GM19455 (cell line): Measurements from ENCODE around the gene MBD6.
A peak's percentile ranks its signal among the peaks of the same experiment; 100 is the strongest.
"Not testable (repeated sequence)": the region's sequence is repeated elsewhere in the genome, so short reads cannot be mapped to it uniquely, and the experiment has no call there.

ENCODE experiments used
- ATAC-seq: cut with Tn5 transposase; IDR thresholded peaks from one replicate; pipeline ENCODE4 v1.9.1; 2021; ENCODE audit not compliant: unreplicated experiment

Gene MBD6

GRCh38 chr12:57514720-57515407 is 7.8 kb upstream of the MBD6 start:
- ATAC-seq: no peak

GRCh38 chr12:57515408-57515933 is 7.2 kb upstream of the MBD6 start:
- ATAC-seq: no peak

- ATAC-seq: no peak
These were observed 6.6 kb upstream of the MBD6 start for GRCh38 chr12:57515934-57516541.

- no peak for ATAC-seq
These were observed 5.9 kb upstream of the MBD6 start for GRCh38 chr12:57516617-57517153.

GRCh38 chr12:57517187-57517586 is 5.4 kb upstream of the MBD6 start:
- no peak for ATAC-seq

- not testable (repeated sequence) for ATAC-seq
These were observed 4.9 kb upstream of the MBD6 start for GRCh38 chr12:57517718-57518117.

- ATAC-seq: no peak
These were observed 4.3 kb upstream of the MBD6 start for GRCh38 chr12:57518176-57518919.

- no peak for ATAC-seq
These were observed 3.5 kb upstream of the MBD6 start for GRCh38 chr12:57518920-57519795.

- ATAC-seq: peak; percentile 0
These were observed 2.9 kb upstream of the MBD6 start for GRCh38 chr12:57519796-57520052.

- peak; percentile 73 for ATAC-seq
These were observed 2.4 kb upstream of the MBD6 start, which contains the start of gene DDIT3 for GRCh38 chr12:57520053-57520818. TSS of gene DDIT3 (minus strand) at chr12:57520514. CDS start at chr12:57517406, 3,108 bp downstream.

- no peak for ATAC-seq
These were observed 1.1 kb upstream of the MBD6 start for GRCh38 chr12:57521525-57522010.

GRCh38 chr12:57522887-57523705 is 472 bp downstream of the MBD6 start:
- ATAC-seq: no peak

- ATAC-seq: no peak
These were observed 1.3 kb downstream of the MBD6 start for GRCh38 chr12:57523706-57524614.

GRCh38 chr12:57524814-57525614 is 2.4 kb downstream of the MBD6 start:
- no peak for ATAC-seq

GRCh38 chr12:57525615-57526383 is 3.2 kb downstream of the MBD6 start:
- no peak for ATAC-seq

- no peak for ATAC-seq
These were observed 4.0 kb downstream of the MBD6 start for GRCh38 chr12:57526477-57527126.
